ENCODE results near the gene CHD5.

GRCh38 chr1:6093071-6093470, 87.0 kb downstream of the CHD5 start:
- TF ChIP-seq, protein P1, sequence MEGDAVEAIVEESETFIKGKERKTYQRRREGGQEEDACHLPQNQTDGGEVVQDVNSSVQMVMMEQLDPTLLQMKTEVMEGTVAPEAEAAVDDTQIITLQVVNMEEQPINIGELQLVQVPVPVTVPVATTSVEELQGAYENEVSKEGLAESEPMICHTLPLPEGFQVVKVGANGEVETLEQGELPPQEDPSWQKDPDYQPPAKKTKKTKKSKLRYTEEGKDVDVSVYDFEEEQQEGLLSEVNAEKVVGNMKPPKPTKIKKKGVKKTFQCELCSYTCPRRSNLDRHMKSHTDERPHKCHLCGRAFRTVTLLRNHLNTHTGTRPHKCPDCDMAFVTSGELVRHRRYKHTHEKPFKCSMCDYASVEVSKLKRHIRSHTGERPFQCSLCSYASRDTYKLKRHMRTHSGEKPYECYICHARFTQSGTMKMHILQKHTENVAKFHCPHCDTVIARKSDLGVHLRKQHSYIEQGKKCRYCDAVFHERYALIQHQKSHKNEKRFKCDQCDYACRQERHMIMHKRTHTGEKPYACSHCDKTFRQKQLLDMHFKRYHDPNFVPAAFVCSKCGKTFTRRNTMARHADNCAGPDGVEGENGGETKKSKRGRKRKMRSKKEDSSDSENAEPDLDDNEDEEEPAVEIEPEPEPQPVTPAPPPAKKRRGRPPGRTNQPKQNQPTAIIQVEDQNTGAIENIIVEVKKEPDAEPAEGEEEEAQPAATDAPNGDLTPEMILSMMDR (IDR thresholded peaks at IDR 0.05), result no peak
- no peak for TF ChIP-seq POLR2A (IDR thresholded peaks at IDR 0.05)

All from esophagus squamous epithelium (tissue), 4 donors.